Smooth muscle cell (in vitro differentiated cells): ENCODE results near the gene IFI27L1. TPM values are rescaled to one million over a fixed set of nuclear protein-coding genes. Genes with fewer than 3 reads are reported as not detected.

Source experiments
- DNase-seq: peaks from one replicate; lab custom pipeline; 2025; ENCODE audit not compliant: unreplicated experiment; lab: John Stamatoyannopoulos, UW
- H2AFZ ChIP-seq: fragments of 200-600 bp; sonication (generic); 2 replicates; pipeline ENCODE4 v1.6.0; 2016; ENCODE audit warnings: antibody characterized with exemption, low read depth, mild to moderate bottlenecking
- H3F3A ChIP-seq: fragments of 200-600 bp; sonication (generic); 2 replicates; pipeline ENCODE4 v1.6.0; 2017; ENCODE audit warnings: antibody characterized with exemption, low read depth
- H3K27ac ChIP-seq: fragments of 200-600 bp; sonication (generic); 2 replicates; pipeline ENCODE4 v1.5.1; 2016; ENCODE audit warnings: low read depth, mild to moderate bottlenecking
- H3K27me3 ChIP-seq: fragments of 200-600 bp; sonication (generic); 2 replicates; pipeline ENCODE4 v1.6.1; 2016; ENCODE audit warnings: low read depth, mild to moderate bottlenecking
- H3K36me3 ChIP-seq: fragments of 200-600 bp; sonication (generic); 2 replicates; pipeline ENCODE4 v1.5.1; 2016; ENCODE audit warnings: low read depth
- H3K4me1 ChIP-seq: fragments of 200-600 bp; sonication (generic); 2 replicates; pipeline ENCODE4 v1.5.1; 2016; ENCODE audit warnings: low read depth
- H3K4me2 ChIP-seq: fragments of 200-600 bp; sonication (generic); 2 replicates; pipeline ENCODE4 v1.6.0; 2016; ENCODE audit warnings: mild to moderate bottlenecking
- H3K4me3 ChIP-seq: fragments of 200-600 bp; sonication (generic); 2 replicates; pipeline ENCODE4 v1.5.1; 2016; ENCODE audit warnings: mild to moderate bottlenecking
- H3K79me2 ChIP-seq: fragments of 200-600 bp; sonication (generic); 2 replicates; pipeline ENCODE4 v1.6.0; 2016; ENCODE audit warnings: low read depth, mild to moderate bottlenecking
- H3K9ac ChIP-seq: fragments of 200-600 bp; sonication (generic); 2 replicates; pipeline ENCODE4 v1.6.0; 2016; ENCODE audit warnings: low read depth
- H3K9me3 ChIP-seq: fragments of 200-600 bp; sonication (generic); replicated peaks from 2 replicates; pipeline ENCODE4 v1.5.1; 2016; ENCODE audit warnings: low read depth
- H4K20me1 ChIP-seq: fragments of 200-600 bp; sonication (generic); 2 replicates; pipeline ENCODE4 v1.6.0; 2016; ENCODE audit warnings: low read depth
- WGBS: methylation state at CpG from one replicate; pipeline ENCODE4 v1.1.7; 2016; ENCODE audit warnings: low lambda C conversion rate; 5-methylcytosine and 5-hydroxymethylcytosine counted together
- polyA plus RNA-seq: library from polyadenylated mRNA; unstranded; fragments of >200 nt; fragmentation: Nextera tagmentation; extraction: Ambion mirVana; gene quantifications from 2 replicates; pipeline ENCODE4 v1.2.1, GENCODE V29; 2016
- total RNA-seq: library from RNA; depleted of rRNA; stranded (reverse); fragments of >200 nt; gene quantifications from 2 replicates; pipeline ENCODE4 v1.2.3, GENCODE V29; 2014
- TF ChIP-seq, protein P1 (sequence below): fragments of 200-600 bp; sonication (generic); IDR thresholded peaks from 2 replicates; pipeline ENCODE4 v1.5.1; 2017; ENCODE audit warnings: borderline replicate concordance, mild to moderate bottlenecking, antibody characterized with exemption; ENCODE audit not compliant: insufficient read depth, poor library complexity, severe bottlenecking

The IFI27L1 gene
- total and polyA plus RNA-seq, 2 experiments from 2014 or later, result 2.9 to 38.2 TPM

DNA sequence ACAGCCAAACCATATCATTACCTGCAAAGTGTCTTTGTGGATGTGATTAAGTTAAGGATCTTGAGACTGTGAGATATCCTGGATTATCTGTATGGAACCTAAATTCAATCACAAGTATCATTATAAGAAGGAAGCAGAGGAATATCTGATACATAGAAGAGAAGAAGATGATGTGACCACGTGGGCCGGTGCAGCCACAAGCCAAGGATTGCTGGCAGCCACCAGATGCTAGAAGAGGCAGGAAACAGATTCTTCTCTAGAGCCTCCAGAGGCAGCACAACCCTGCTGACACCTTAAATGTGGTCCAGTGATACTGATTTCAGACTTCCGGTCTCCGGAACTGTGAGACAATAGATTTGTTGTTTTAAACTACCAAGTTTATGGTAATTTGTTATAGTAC lies 54.4 kb downstream of the IFI27L1 start:
- Histone ChIP-seq H3K27me3 (no peaks in the 10 kb centered on the region), H3K4me2 (no peak overlapping the region), H3K4me1 (no peaks in the 10 kb centered on the region), H3K36me3 (no peaks in the 10 kb centered on the region), H3K9ac (no peak overlapping the region), H3K27ac (no peak overlapping the region), H3K79me2 (no peaks in the 10 kb centered on the region), H3K9me3 (no peaks in the 10 kb centered on the region), H4K20me1 (no peaks in the 10 kb centered on the region), H3F3A (no peaks in the 10 kb centered on the region), H2AFZ (no peak overlapping the region), H3K4me3 (no peak overlapping the region)
- DNase-seq, result no peak
- TF ChIP-seq, protein P1, sequence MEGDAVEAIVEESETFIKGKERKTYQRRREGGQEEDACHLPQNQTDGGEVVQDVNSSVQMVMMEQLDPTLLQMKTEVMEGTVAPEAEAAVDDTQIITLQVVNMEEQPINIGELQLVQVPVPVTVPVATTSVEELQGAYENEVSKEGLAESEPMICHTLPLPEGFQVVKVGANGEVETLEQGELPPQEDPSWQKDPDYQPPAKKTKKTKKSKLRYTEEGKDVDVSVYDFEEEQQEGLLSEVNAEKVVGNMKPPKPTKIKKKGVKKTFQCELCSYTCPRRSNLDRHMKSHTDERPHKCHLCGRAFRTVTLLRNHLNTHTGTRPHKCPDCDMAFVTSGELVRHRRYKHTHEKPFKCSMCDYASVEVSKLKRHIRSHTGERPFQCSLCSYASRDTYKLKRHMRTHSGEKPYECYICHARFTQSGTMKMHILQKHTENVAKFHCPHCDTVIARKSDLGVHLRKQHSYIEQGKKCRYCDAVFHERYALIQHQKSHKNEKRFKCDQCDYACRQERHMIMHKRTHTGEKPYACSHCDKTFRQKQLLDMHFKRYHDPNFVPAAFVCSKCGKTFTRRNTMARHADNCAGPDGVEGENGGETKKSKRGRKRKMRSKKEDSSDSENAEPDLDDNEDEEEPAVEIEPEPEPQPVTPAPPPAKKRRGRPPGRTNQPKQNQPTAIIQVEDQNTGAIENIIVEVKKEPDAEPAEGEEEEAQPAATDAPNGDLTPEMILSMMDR, result no peak
- 86% methylated on average over 4 of the region's 4 CpGs for WGBS

DNA sequence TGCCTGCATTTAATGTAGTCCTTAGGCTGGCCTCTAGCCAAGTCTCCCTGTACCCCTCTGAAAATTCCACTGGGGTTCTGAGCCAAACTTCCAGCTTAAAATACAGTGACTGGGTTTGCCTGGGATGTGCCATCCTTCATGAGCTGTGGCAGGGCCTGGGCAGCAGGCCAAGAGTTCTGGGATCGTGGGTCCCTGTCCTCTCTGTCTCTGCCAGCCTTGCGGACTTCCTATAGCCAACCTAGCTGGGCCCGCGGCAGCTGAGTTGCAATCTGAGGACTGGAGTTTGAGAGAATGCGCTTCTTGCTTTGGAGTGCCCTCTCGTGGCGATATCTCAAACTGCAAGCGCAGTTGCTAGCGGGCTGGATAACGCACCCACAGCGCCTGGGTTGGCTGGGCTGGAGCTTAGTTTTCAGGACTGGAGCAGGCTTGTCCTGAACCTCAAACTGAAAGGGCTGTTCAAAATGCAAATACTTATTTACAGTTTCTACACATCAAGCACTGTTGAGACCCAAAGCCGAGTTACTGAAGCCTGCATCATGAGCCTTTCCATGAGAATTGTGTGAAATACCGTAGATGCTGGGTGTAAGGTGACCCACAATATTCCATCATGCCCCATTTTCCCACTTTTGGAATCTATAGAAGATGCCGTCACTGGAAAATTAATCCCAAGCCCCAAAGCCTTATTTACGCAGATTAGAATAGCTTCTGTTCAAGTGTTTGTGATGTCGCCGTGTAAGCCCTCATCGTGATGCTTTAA lies 55.6 kb downstream of the IFI27L1 start:
- no peaks in the 10 kb centered on the region for H3K9me3 ChIP-seq
- TF ChIP-seq, protein P1, result peak; percentile 97
- H4K20me1 ChIP-seq, result no peaks in the 10 kb centered on the region
- no peaks in the 10 kb centered on the region for H3K27me3 ChIP-seq
- no peaks in the 10 kb centered on the region for H3K36me3 ChIP-seq
- WGBS, result 34% methylated on average over 18 of the region's 18 CpGs
- H3F3A ChIP-seq, result no peaks in the 10 kb centered on the region
- H3K79me2 ChIP-seq, result no peaks in the 10 kb centered on the region
- no peak overlapping the region for H3K4me2 ChIP-seq
- no peak overlapping the region for H3K27ac ChIP-seq
- H3K4me3 ChIP-seq, result no peak overlapping the region
- no peaks in the 10 kb centered on the region for H3K4me1 ChIP-seq
- peak; percentile 58 for DNase-seq
- H2AFZ ChIP-seq, result peak overlapping the region; percentile 71
- no peak overlapping the region for H3K9ac ChIP-seq

DNA sequence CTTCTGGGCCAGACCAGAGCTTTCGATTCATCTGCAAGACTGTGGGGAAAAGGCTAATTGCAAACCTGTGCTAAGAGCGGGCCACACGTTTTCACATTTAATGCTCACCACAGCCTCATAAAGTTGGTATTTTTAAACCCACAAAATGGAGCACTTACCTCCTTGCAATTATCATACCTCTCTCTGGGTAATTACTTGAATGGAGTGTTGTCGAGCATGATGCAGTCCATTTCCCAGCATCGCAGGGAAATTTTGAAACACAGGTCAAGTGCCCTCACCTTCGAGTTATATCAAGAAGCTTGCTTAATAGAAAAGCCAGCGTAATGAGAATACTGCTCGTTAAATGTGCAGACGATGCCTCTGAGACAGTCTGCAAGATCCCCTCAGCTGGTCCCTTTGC lies 57.1 kb downstream of the IFI27L1 start:
- H3F3A ChIP-seq, result no peaks in the 10 kb centered on the region
- H3K36me3 ChIP-seq, result no peaks in the 10 kb centered on the region
- TF ChIP-seq, protein P1, result no peak
- H3K4me2 ChIP-seq, result no peak overlapping the region
- H3K9ac ChIP-seq, result no peak overlapping the region
- 56% methylated on average over 9 of the region's 9 CpGs for WGBS
- no peak overlapping the region for H3K4me3 ChIP-seq
- no peak overlapping the region for H2AFZ ChIP-seq
- H4K20me1 ChIP-seq, result no peaks in the 10 kb centered on the region
- DNase-seq, result no peak
- no peaks in the 10 kb centered on the region for H3K79me2 ChIP-seq
- peaks cover 3% of the 10 kb centered on the region for H3K27me3 ChIP-seq
- H3K4me1 ChIP-seq, result no peaks in the 10 kb centered on the region
- no peaks in the 10 kb centered on the region for H3K9me3 ChIP-seq
- H3K27ac ChIP-seq, result no peak overlapping the region

DNA sequence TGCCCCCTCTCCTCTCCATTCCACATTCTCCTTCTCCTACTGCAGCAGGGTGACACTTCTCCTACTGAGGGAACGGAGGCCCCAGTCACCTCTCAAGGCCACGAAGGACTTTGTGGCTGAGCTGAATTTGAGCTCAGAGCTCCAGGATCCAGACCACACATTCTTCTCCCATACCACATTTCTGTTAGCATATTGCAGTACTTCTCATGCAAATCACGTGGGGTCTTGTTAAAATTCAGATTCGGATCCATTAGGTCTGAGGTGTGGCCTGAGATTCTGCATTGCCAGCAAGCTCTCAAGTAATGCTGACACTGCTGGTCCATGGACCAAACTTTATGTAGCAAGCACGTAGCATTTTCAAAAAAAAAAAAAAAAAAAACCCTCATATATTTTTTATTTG lies 57.9 kb downstream of the IFI27L1 start:
- no peak overlapping the region for H3K4me3 ChIP-seq
- TF ChIP-seq, protein P1, result no peak
- no peak overlapping the region for H2AFZ ChIP-seq
- no peak overlapping the region for H3K9ac ChIP-seq
- no peak overlapping the region for H3K4me2 ChIP-seq
- no peaks in the 10 kb centered on the region for H3K36me3 ChIP-seq
- H3K79me2 ChIP-seq, result no peaks in the 10 kb centered on the region
- DNase-seq, result no peak
- H3K27me3 ChIP-seq, result peaks cover 3% of the 10 kb centered on the region
- no peaks in the 10 kb centered on the region for H3F3A ChIP-seq
- 67% methylated on average over 5 of the region's 5 CpGs for WGBS
- H3K9me3 ChIP-seq, result no peaks in the 10 kb centered on the region
- no peak overlapping the region for H3K27ac ChIP-seq
- no peaks in the 10 kb centered on the region for H3K4me1 ChIP-seq
- H4K20me1 ChIP-seq, result no peaks in the 10 kb centered on the region
